Measurements from ENCODE around the gene SPTA1.

DNA sequence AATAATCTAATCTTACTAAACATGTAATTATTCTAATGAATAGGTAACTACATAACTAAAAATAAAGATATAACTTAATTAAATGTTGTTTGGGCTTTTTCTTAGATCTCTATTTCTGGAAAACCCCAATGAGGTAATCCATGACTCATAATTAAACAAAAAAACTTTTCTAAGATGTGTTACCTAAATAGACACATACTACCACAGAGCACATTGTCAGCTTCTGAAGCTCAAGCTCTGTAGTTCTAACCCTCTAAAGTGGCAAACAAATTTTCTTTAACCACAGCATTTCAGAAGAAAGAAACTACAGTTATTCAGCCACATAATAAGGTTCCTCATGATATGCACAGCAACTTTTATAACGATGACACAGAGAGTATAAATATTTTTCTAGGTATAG, 29.8 kb upstream of the SPTA1 start:
- TF ChIP-seq, protein P1, sequence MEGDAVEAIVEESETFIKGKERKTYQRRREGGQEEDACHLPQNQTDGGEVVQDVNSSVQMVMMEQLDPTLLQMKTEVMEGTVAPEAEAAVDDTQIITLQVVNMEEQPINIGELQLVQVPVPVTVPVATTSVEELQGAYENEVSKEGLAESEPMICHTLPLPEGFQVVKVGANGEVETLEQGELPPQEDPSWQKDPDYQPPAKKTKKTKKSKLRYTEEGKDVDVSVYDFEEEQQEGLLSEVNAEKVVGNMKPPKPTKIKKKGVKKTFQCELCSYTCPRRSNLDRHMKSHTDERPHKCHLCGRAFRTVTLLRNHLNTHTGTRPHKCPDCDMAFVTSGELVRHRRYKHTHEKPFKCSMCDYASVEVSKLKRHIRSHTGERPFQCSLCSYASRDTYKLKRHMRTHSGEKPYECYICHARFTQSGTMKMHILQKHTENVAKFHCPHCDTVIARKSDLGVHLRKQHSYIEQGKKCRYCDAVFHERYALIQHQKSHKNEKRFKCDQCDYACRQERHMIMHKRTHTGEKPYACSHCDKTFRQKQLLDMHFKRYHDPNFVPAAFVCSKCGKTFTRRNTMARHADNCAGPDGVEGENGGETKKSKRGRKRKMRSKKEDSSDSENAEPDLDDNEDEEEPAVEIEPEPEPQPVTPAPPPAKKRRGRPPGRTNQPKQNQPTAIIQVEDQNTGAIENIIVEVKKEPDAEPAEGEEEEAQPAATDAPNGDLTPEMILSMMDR (IDR thresholded peaks at IDR 0.05; ENCODE audit: insufficient read depth, low read depth, low read length), result no peak
- TF ChIP-seq EZH2 (IDR thresholded peaks at IDR 0.05; ENCODE audit: insufficient read depth, low read length), result no peak

Measured in astrocyte (in vitro differentiated cells and primary cell).